IMR-90 (cell line): Measurements from ENCODE around the gene TCF4. TPM values are rescaled to one million over a fixed set of nuclear protein-coding genes. Genes with fewer than 3 reads are reported as not detected.

ENCODE experiments used
- ATAC-seq: fragments of 200-7000 bp; cut with Tn5 transposase; 2 replicates; pipeline ENCODE4 v1.9.1; 2020; ENCODE audit warnings: low read depth, mild to moderate bottlenecking, moderate library complexity
- BruUV-seq: library from RNA; stranded (reverse); fragments of 400-500 nt; replicated peaks from 2 replicates; lab custom pipeline; 2021; lab: Mats Ljungman, UMichigan
- CTCF ChIA-PET: fragments of 300-600 bp; formaldehyde crosslinking; extraction: SDS; loops from one replicate; lab custom pipeline; 2021; ENCODE audit warnings: antibody characterized with exemption; lab: Yijun Ruan, JAX
- POLR2A ChIA-PET: fragments of 300-600 bp; sonication (Branson Sonifier 250); formaldehyde crosslinking; loops from one replicate; lab custom pipeline; 2022; ENCODE audit warnings: antibody characterized with exemption; ENCODE audit not compliant: unreplicated experiment; lab: Charles Lee
- DNase-seq: peaks from one replicate; pipeline ENCODE4 v3.0.0; 2013
- H2AFZ ChIP-seq: replicated peaks from 2 replicates; pipeline ENCODE3; 2013; ENCODE audit warnings: low read length, mild to moderate bottlenecking; ENCODE audit not compliant: poor library complexity
- H2AK5ac ChIP-seq: 2 replicates; pipeline ENCODE4 v1.6.1; 2013; ENCODE audit warnings: low read depth, low read length, inconsistent platforms
- H2AK9ac ChIP-seq: replicated peaks from 2 replicates; pipeline ENCODE3; 2013; ENCODE audit warnings: mild to moderate bottlenecking, low read depth, low read length, moderate library complexity; ENCODE audit not compliant: poor library complexity
- H2BK120ac ChIP-seq: 2 replicates; pipeline ENCODE4 v1.6.1; 2013; ENCODE audit warnings: low read depth, low read length, inconsistent platforms
- H2BK15ac ChIP-seq: 3 replicates; pipeline ENCODE4 v1.6.1; 2013; ENCODE audit warnings: low read depth, low read length, inconsistent platforms
- H2BK20ac ChIP-seq: 2 replicates; pipeline ENCODE4 v1.6.1; 2013; ENCODE audit warnings: low read depth, mild to moderate bottlenecking, inconsistent platforms, low read length, moderate library complexity
- H2BK5ac ChIP-seq: 2 replicates; pipeline ENCODE4 v1.6.1; 2013; ENCODE audit warnings: mild to moderate bottlenecking, low read depth, low read length, inconsistent platforms; ENCODE audit not compliant: poor library complexity, severe bottlenecking
- H3K14ac ChIP-seq: replicated peaks from 2 replicates; pipeline ENCODE4 v1.6.1; 2013; ENCODE audit warnings: low read depth, low read length, inconsistent platforms
- H3K18ac ChIP-seq: 2 replicates; pipeline ENCODE4 v1.6.1; 2013; ENCODE audit warnings: low read depth, low read length, control low read depth
- H3K23ac ChIP-seq: 2 replicates; pipeline ENCODE4 v1.6.1; 2013; ENCODE audit warnings: low read depth, low read length, inconsistent platforms
- H3K27ac ChIP-seq: 2 replicates; pipeline ENCODE4 v1.5.1; 2013; ENCODE audit warnings: mild to moderate bottlenecking, control low read depth, low read length; ENCODE audit not compliant: insufficient read depth
- H3K27me3 ChIP-seq: 2 replicates; pipeline ENCODE4 v1.6.1; 2013; ENCODE audit warnings: low read length; ENCODE audit not compliant: control insufficient read depth, insufficient read depth
- H3K36me3 ChIP-seq: 2 replicates; pipeline ENCODE4 v1.6.1; 2013; ENCODE audit warnings: low read length, mixed read lengths; ENCODE audit not compliant: control insufficient read depth, insufficient read depth
- H3K4ac ChIP-seq: 2 replicates; pipeline ENCODE4 v1.6.1; 2013; ENCODE audit warnings: low read depth, low read length, inconsistent platforms
- H3K4me1 ChIP-seq: 2 replicates; pipeline ENCODE4 v1.6.1; 2013; ENCODE audit warnings: low read length, mixed read lengths; ENCODE audit not compliant: control insufficient read depth, insufficient read depth
- H3K4me2 ChIP-seq: 2 replicates; pipeline ENCODE4 v1.6.1; 2013; ENCODE audit warnings: low read depth, mild to moderate bottlenecking, control low read depth, low read length, moderate library complexity
- H3K4me3 ChIP-seq: 2 replicates; pipeline ENCODE4 v1.5.1; 2013; ENCODE audit warnings: low read depth, mild to moderate bottlenecking, control low read depth, low read length, moderate library complexity; ENCODE audit not compliant: insufficient read depth
- H3K56ac ChIP-seq: 2 replicates; pipeline ENCODE4 v1.6.1; 2013; ENCODE audit warnings: low read length, inconsistent platforms; ENCODE audit not compliant: insufficient read depth; ENCODE audit errors: extremely low read depth
- H3K79me1 ChIP-seq, 2 experiments: 2 replicates each; pipeline ENCODE4 v1.6.1; 2013; ENCODE audit warnings: low read length in 2 of 2, inconsistent platforms in 1 of 2, low read depth in 1 of 2
- H3K9ac ChIP-seq: 2 replicates; pipeline ENCODE4 v1.6.1; 2013; ENCODE audit warnings: low read depth, low read length, control low read depth
- H3K9me1 ChIP-seq: 2 replicates; pipeline ENCODE4 v1.6.1; 2013; ENCODE audit warnings: low read length, inconsistent platforms; ENCODE audit not compliant: insufficient read depth
- H3K9me3 ChIP-seq: 2 replicates; pipeline ENCODE4 v1.6.1; 2013; ENCODE audit warnings: low read length; ENCODE audit not compliant: control insufficient read depth, insufficient read depth
- H4K20me1 ChIP-seq: 2 replicates; pipeline ENCODE4 v1.6.1; 2013; ENCODE audit warnings: low read length, inconsistent platforms; ENCODE audit not compliant: insufficient read depth
- H4K5ac ChIP-seq: 2 replicates; pipeline ENCODE4 v1.6.1; 2013; ENCODE audit warnings: mild to moderate bottlenecking, low read depth, low read length, control low read depth
- H4K8ac ChIP-seq, 2 experiments: 2 replicates each; pipeline ENCODE4 v1.6.1; 2013; ENCODE audit warnings: low read depth in 2 of 2, low read length in 2 of 2, control low read depth in 1 of 2, inconsistent platforms in 1 of 2
- H4K91ac ChIP-seq: 2 replicates; pipeline ENCODE4 v1.6.1; 2013; ENCODE audit warnings: low read depth, low read length, inconsistent platforms; ENCODE audit not compliant: insufficient read depth
- CHD1 ChIP-seq: IDR thresholded peaks from 2 replicates; pipeline ENCODE4 v1.6.1; 2012; ENCODE audit warnings: low read depth, low read length, improper control_type of control experiment
- CTCF ChIP-seq: conservative IDR thresholded peaks from 2 replicates; pipeline ENCODE4 v1.5.1; 2012; ENCODE audit warnings: mild to moderate bottlenecking, low read depth, low read length, improper control_type of control experiment
- ELK1 ChIP-seq: fragments of 150-350 bp; IDR thresholded peaks from 2 replicates; pipeline ENCODE4 v1.6.1; 2016; ENCODE audit warnings: low read depth, mild to moderate bottlenecking, low read length, moderate library complexity, borderline replicate concordance
- MXI1 ChIP-seq: IDR thresholded peaks from 2 replicates; pipeline ENCODE4 v1.6.1; 2012; ENCODE audit warnings: low read depth, mild to moderate bottlenecking, low read length, moderate library complexity, borderline replicate concordance
- RFX5 ChIP-seq: IDR thresholded peaks from 2 replicates; pipeline ENCODE4 v1.8.0; 2012; ENCODE audit warnings: low read depth, mild to moderate bottlenecking, low read length, moderate library complexity
- WGBS, 2 experiments: methylation state at CpG; one replicate each; pipeline versions ENCODE4 v1.1.5 to v1.1.7; 2013; ENCODE audit warnings: missing lambda C conversion rate in 2 of 2; ENCODE audit not compliant: insufficient read length in 1 of 2; ENCODE audit errors: extremely low coverage in 2 of 2; 5-methylcytosine and 5-hydroxymethylcytosine counted together
- dilution Hi-C: fragments of 300-500 bp; cut with HindIII; formaldehyde crosslinking; loops from one replicate; pipeline ENCODE4 v1.14.3; 2018; ENCODE audit warnings: low sequenced_read_pairs; ENCODE audit not compliant: unreplicated experiment
- in situ Hi-C: fragments of 300-500 bp; cut with MboI; formaldehyde crosslinking; loops from 3 replicates; pipeline ENCODE4 v1.14.3; 2019; ENCODE audit warnings: low sequenced_read_pairs, inconsistent platforms, mixed read lengths
- intact Hi-C: fragments of 100-400 bp; cut with micrococcal nuclease; formaldehyde crosslinking; loops from 2 replicates; pipeline ENCODE4 v1.10.0; 2022
- polyA plus RNA-seq, 3 experiments: library from polyadenylated mRNA; depleted of rRNA; stranded (reverse); fragments of >200 nt; gene quantifications; 2 replicates each; pipeline ENCODE4 v1.2.3, GENCODE V29; 2012; ENCODE audit warnings: low replicate concordance in 1 of 3
- total RNA-seq: library from RNA; depleted of rRNA; stranded (reverse); fragments of >200 nt; gene quantifications from 2 replicates; pipeline ENCODE4 v1.2.3, GENCODE V29; 2012

Gene TCF4
- total and polyA plus RNA-seq, 2 of the 4 experiments (the other 2 are of a cell fraction), result 30.0 to 87.1 TPM

GRCh38 chr18:55629133-55629532 lies 41.1 kb upstream of the TCF4 start:
- H3K79me1 ChIP-seq, result no peaks in the 10 kb centered on the region
- no peak overlapping the region for H2AK9ac ChIP-seq
- intact Hi-C loops, result no loop called here
- no peak overlapping the region for H3K9ac ChIP-seq
- H4K20me1 ChIP-seq, result no peaks in the 10 kb centered on the region
- H3K14ac ChIP-seq, result no peak overlapping the region
- WGBS, 2 experiments, result no CpG with 5 or more reads among the region's 1 CpG
- POLR2A ChIA-PET, result no interaction called here
- in situ Hi-C loops, result no loop called here
- no peaks in the 10 kb centered on the region for H3K9me1 ChIP-seq
- ATAC-seq (no peak), DNase-seq (no peak)
- no peak overlapping the region for H2BK120ac ChIP-seq
- H2AFZ ChIP-seq, result no peak overlapping the region
- no peaks in the 10 kb centered on the region for H3K27me3 ChIP-seq
- TF ChIP-seq CTCF (no peak), MXI1 (no peak), RFX5 (no peak), ELK1 (no peak), CHD1 (no peak)
- H2BK5ac ChIP-seq, result no peak overlapping the region
- no peak overlapping the region for H4K5ac ChIP-seq
- no peak overlapping the region for H3K23ac ChIP-seq
- no peak overlapping the region for H3K56ac ChIP-seq
- dilution Hi-C loops, result no loop called here
- no peaks in the 10 kb centered on the region for H3K36me3 ChIP-seq
- no peak overlapping the region for H3K27ac ChIP-seq
- no peak overlapping the region for H3K4ac ChIP-seq
- H3K9me3 ChIP-seq, result no peaks in the 10 kb centered on the region
- H2AK5ac ChIP-seq, result no peak overlapping the region
- H3K18ac ChIP-seq, result no peak overlapping the region
- H4K91ac ChIP-seq, result no peak overlapping the region
- H2BK15ac ChIP-seq, result no peak overlapping the region
- no TSS peak for BruUV-seq
- no peak overlapping the region for H4K8ac ChIP-seq
- H3K4me3 ChIP-seq, result no peak overlapping the region
- CTCF ChIA-PET, result interaction anchor here (0.7 kb wide), 1 partner anchor 11 kb away, joined by 3 read pairs; no protein-coding TSS in a partner anchor
- no peak overlapping the region for H3K4me2 ChIP-seq
- H2BK20ac ChIP-seq, result no peak overlapping the region
- H3K4me1 ChIP-seq, result peaks cover 2% of the 10 kb centered on the region; the same call in 1 of the 2 replicates
